Measurements from ENCODE around the gene RITA1.

DNA sequence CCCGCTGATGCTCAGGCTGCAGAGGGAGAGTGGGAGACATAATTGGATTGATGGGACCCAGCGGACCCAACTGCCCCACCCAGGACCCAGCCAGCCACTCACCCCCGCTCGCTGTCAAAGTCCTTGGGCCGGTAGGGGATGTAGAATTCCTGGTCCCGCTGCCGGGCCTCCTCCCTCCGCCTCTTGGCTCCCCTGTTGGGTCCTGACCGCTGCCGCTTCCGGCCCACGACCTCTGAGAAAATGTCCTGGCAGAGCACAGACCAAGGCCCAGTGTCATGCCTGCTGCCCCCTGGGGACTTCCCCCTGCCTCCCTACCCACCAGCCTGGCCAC is 22.5 kb upstream of the RITA1 start:
- TF ChIP-seq, protein P1, sequence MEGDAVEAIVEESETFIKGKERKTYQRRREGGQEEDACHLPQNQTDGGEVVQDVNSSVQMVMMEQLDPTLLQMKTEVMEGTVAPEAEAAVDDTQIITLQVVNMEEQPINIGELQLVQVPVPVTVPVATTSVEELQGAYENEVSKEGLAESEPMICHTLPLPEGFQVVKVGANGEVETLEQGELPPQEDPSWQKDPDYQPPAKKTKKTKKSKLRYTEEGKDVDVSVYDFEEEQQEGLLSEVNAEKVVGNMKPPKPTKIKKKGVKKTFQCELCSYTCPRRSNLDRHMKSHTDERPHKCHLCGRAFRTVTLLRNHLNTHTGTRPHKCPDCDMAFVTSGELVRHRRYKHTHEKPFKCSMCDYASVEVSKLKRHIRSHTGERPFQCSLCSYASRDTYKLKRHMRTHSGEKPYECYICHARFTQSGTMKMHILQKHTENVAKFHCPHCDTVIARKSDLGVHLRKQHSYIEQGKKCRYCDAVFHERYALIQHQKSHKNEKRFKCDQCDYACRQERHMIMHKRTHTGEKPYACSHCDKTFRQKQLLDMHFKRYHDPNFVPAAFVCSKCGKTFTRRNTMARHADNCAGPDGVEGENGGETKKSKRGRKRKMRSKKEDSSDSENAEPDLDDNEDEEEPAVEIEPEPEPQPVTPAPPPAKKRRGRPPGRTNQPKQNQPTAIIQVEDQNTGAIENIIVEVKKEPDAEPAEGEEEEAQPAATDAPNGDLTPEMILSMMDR (IDR thresholded peaks at IDR 0.05): no peak
- TF ChIP-seq POLR2A (IDR thresholded peaks at IDR 0.05): no peak

All from right lobe of liver (tissue), 4 donors.